Measurements from ENCODE around the gene LRRC71.

DNA sequence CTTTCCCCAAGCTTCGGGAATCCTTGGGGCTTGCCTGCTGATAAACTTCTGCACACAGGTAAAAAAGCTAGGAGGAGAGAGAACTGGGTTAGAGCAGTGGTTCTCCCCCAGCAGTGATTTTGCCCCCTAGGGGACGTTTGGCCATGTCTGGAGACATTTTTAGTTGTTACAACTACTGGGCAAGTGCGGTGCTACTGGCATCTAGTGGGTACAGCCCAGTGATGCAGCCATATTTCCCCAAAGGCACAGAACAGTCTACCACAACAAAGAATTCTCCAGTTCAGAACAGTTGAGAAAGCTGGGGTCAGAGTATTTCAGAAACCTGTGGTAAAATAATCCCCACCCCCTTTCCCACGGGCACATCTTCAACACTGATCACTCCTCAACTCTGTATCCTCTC is 41.3 kb downstream of the LRRC71 start:
- TF ChIP-seq GATA3 (IDR thresholded peaks at IDR 0.05; ENCODE audit: low read depth, low read length): no peak
- TF ChIP-seq GATA2 (IDR thresholded peaks at IDR 0.05; ENCODE audit: low read depth, low read length): no peak

Data from SH-SY5Y (cell line).